GM12892 (cell line): Measurements from ENCODE around the gene CBFA2T2.

ENCODE experiments used
- POLR2A ChIP-seq: IDR thresholded peaks from 2 replicates; pipeline ENCODE4 v1.6.1; 2011; ENCODE audit warnings: low read depth, low read length, control low read depth
- POLR2AphosphoS5 ChIP-seq: IDR thresholded peaks from 2 replicates; pipeline ENCODE4 v1.6.1; 2011; ENCODE audit warnings: low read depth, low read length, control low read depth
- TAF1 ChIP-seq: IDR thresholded peaks from 2 replicates; pipeline ENCODE4 v1.6.1; 2011; ENCODE audit warnings: low read depth, mild to moderate bottlenecking, control low read depth, low read length, borderline replicate concordance

DNA sequence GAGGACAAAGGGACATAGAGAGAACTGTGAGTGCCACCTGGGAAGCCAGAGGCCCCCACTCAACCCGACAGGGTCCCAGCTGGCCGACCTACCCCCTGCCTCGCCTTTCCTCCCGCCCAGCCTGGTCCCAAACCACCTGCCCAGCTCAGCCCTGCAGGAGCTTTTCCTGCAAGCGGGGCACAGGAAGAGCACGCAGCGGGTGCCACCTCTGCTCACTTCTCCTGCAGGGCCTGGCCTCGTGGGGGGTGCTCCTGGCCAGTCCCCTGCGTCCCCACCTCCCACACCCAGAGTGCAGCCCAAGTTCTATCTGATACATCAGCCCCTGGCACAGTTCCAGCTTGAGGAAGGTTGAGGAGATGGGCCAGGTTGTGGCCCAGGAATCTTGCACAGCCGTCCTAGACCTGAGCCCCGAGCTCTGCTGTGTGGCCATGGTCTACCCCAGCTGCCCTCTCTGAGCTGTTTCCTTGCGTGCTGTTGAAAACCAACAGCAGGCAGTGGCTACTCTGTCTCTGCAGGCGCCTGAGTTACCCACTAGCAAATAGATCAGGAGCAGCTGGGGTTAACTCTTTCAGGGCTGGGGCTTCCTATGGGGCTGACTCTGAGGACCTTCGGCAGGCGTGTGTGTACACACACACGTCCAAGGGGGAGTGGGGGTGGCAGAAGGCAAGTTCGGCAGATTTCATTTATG lies 182.7 kb downstream of the CBFA2T2 start:
- TF ChIP-seq POLR2A = no peak
- TF ChIP-seq POLR2AphosphoS5 = no peak
- no peak for TF ChIP-seq TAF1
